K562 (cell line): ENCODE data around the gene RPAP2. TPM values are rescaled to one million over a fixed set of nuclear protein-coding genes. Genes with fewer than 3 reads are reported as not detected.

ENCODE experiments used
- CBFA2T2 ChIP-seq: fragments of 450-650 bp; conservative IDR thresholded peaks from 2 replicates; pipeline ENCODE4 v1.6.1; 2017; ENCODE audit warnings: mild to moderate bottlenecking
- CHCHD3 ChIP-seq: fragments of 250-450 bp; sonication (Bioruptor Pico); IDR thresholded peaks from 2 replicates; pipeline ENCODE4 v2.1.2; 2022; ENCODE audit warnings: mild to moderate bottlenecking
- RFX7 ChIP-seq: fragments of 250-450 bp; sonication (Bioruptor Pico); IDR thresholded peaks from 2 replicates; pipeline ENCODE4 v1.5.1; 2021; ENCODE audit warnings: mild to moderate bottlenecking
- polyA plus RNA-seq, 8 experiments: library from polyadenylated mRNA; depleted of rRNA in 4 of 8; stranded (reverse) in 5 of 8; unstranded in 3 of 8; fragments of >200 nt; fragmentation: Nextera tagmentation in 2 of 8; fragmentation: Illumina TruSeq in 1 of 8; extraction: Ambion mirVana in 2 of 8; extraction: Trizol in 1 of 8; gene quantifications; 2 replicates each; pipeline versions ENCODE4 v1.2.1 to v1.2.3, GENCODE V29; 2011 to 2014; ENCODE audit warnings: inconsistent platforms in 1 of 8, missing spikeins in 1 of 8
- small RNA-seq: library from RNA; depleted of rRNA; stranded (forward); fragments of <200 nt; gene quantifications from one replicate; pipeline ENCODE3, GENCODE V24; 2014
- total RNA-seq, 7 experiments: library from RNA; depleted of rRNA in 6 of 7; stranded (reverse); fragments of >200 nt in 6 of 7; fragmentation: Illumina TruSeq in 2 of 7; extraction: Trizol in 2 of 7; gene quantifications; 2 replicates each; pipeline versions ENCODE4 v1.2.1 to v1.2.3, GENCODE V29; 2011 to 2021; ENCODE audit warnings: low replicate concordance in 1 of 7
- TF ChIP-seq, protein P1 (sequence below): fragments of 250-450 bp; sonication (Bioruptor Pico); IDR thresholded peaks from 2 replicates; pipeline ENCODE4 v1.6.1; 2021; ENCODE audit warnings: mild to moderate bottlenecking

RPAP2 gene
- total and polyA plus RNA-seq, 9 of the 15 experiments (the other 6 are each of a cell fraction or from before 2014, with no cell fraction given) = 6.2 to 41.7 (median 28.7) TPM

DNA sequence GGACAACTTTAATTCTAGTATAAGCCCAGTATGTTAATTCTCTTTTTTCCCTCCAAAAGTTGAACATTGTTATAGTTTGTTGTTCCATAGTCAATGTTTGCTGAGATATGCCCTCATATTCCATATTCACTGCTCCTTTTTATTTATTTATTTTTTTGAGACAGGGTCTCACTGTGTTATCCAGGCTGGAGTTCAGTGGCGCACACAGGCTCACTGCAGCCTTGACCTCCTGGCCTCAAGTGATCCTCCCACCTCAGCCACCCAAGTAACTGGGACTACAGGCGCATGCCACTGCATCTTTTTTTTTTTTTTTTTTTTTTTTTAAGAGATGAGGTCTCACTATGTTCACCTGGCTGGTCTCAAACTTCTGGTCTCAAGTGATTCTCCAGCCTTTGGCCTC, 149.1 kb downstream of the RPAP2 start (continued):
- TF ChIP-seq, protein P1, sequence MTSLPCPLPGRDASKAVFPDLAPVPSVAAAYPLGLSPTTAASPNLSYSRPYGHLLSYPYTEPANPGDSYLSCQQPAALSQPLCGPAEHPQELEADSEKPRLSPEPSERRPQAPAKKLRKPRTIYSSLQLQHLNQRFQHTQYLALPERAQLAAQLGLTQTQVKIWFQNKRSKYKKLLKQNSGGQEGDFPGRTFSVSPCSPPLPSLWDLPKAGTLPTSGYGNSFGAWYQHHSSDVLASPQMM = no peak
- TF ChIP-seq RFX7 (CRISPR knock-in tag) (no peak), CBFA2T2 (no peak), CHCHD3 (no peak)

Small RNA genes lying within 50 kb of the gene (small RNA-seq; reads per million reads assigned to genes)
- not detected for gene RN7SL824P

Other genes with a start within 250 kb of the RPAP2 start
- not detected in 2 replicates for gene SETSIP, start 223.6 kb upstream of the RPAP2 start, total RNA-seq (2014; rRNA removed)
- 0.22 TPM in 1 of 2 replicates, not detected in the other for gene SETSIP, start 223.6 kb upstream of the RPAP2 start, total RNA-seq (2014; rRNA removed; fragmentation: Illumina TruSeq; extraction: Trizol)
- not detected in 2 replicates for gene SETSIP, start 223.6 kb upstream of the RPAP2 start, total RNA-seq (2015; rRNA removed; fragmentation: Illumina TruSeq; extraction: Trizol)
- not detected in 2 replicates for gene SETSIP, start 223.6 kb upstream of the RPAP2 start, total RNA-seq (2021)
- 0.14 and 0.43 TPM in 2 replicates for gene SETSIP, start 223.6 kb upstream of the RPAP2 start, polyA plus RNA-seq (2011; rRNA removed)
- not detected in 2 replicates for gene SETSIP, start 223.6 kb upstream of the RPAP2 start, polyA plus RNA-seq (2014; fragmentation: Illumina TruSeq; extraction: Trizol)
- gene SETSIP, start 223.6 kb upstream of the RPAP2 start, polyA plus RNA-seq (2014; fragmentation: Nextera tagmentation; extraction: Ambion mirVana) = not detected
- gene SETSIP, start 223.6 kb upstream of the RPAP2 start, polyA plus RNA-seq (2014; rRNA removed) = not detected in 2 replicates
- 1.0 and 1.5 TPM in 2 replicates for gene BTBD8, start 218.7 kb upstream of the RPAP2 start, total RNA-seq (2014; rRNA removed)
- 2.3 and 2.6 TPM in 2 replicates for gene BTBD8, start 218.7 kb upstream of the RPAP2 start, total RNA-seq (2014; rRNA removed; fragmentation: Illumina TruSeq; extraction: Trizol)
- 1.5 and 1.7 TPM in 2 replicates for gene BTBD8, start 218.7 kb upstream of the RPAP2 start, total RNA-seq (2015; rRNA removed; fragmentation: Illumina TruSeq; extraction: Trizol)
- gene BTBD8, start 218.7 kb upstream of the RPAP2 start, total RNA-seq (2021) = 1.2 and 1.5 TPM in 2 replicates
- 0.54 and 1.3 TPM in 2 replicates for gene BTBD8, start 218.7 kb upstream of the RPAP2 start, polyA plus RNA-seq (2011; rRNA removed)
- 1.0 and 1.1 TPM in 2 replicates for gene BTBD8, start 218.7 kb upstream of the RPAP2 start, polyA plus RNA-seq (2014; fragmentation: Illumina TruSeq; extraction: Trizol)
- under 1 TPM; 0.46 to 0.53 TPM for gene BTBD8, start 218.7 kb upstream of the RPAP2 start, polyA plus RNA-seq (2014; fragmentation: Nextera tagmentation; extraction: Ambion mirVana)
- gene BTBD8, start 218.7 kb upstream of the RPAP2 start, polyA plus RNA-seq (2014; rRNA removed) = 0.54 and 0.84 TPM in 2 replicates
- not detected in 2 replicates for gene C1orf146, start 81.1 kb upstream of the RPAP2 start, total RNA-seq (2014; rRNA removed)
- not detected in 2 replicates for gene C1orf146, start 81.1 kb upstream of the RPAP2 start, total RNA-seq (2014; rRNA removed; fragmentation: Illumina TruSeq; extraction: Trizol)
- gene C1orf146, start 81.1 kb upstream of the RPAP2 start, total RNA-seq (2015; rRNA removed; fragmentation: Illumina TruSeq; extraction: Trizol) = not detected in 2 replicates
- gene C1orf146, start 81.1 kb upstream of the RPAP2 start, total RNA-seq (2021) = not detected in 2 replicates
- gene C1orf146, start 81.1 kb upstream of the RPAP2 start, polyA plus RNA-seq (2011; rRNA removed) = not detected in 2 replicates
- gene C1orf146, start 81.1 kb upstream of the RPAP2 start, polyA plus RNA-seq (2014; fragmentation: Illumina TruSeq; extraction: Trizol) = not detected in 2 replicates
- gene C1orf146, start 81.1 kb upstream of the RPAP2 start, polyA plus RNA-seq (2014; fragmentation: Nextera tagmentation; extraction: Ambion mirVana) = under 1 TPM in 1 of 2 experiments, not detected in 1; 0.10 TPM
- gene C1orf146, start 81.1 kb upstream of the RPAP2 start, polyA plus RNA-seq (2014; rRNA removed) = not detected in 2 replicates
- gene GLMN, start 72 bp upstream of the RPAP2 start, total RNA-seq (2014; rRNA removed) = 13.0 and 13.4 TPM in 2 replicates
- 24.8 and 25.9 TPM in 2 replicates for gene GLMN, start 72 bp upstream of the RPAP2 start, total RNA-seq (2014; rRNA removed; fragmentation: Illumina TruSeq; extraction: Trizol)
- 21.2 and 22.8 TPM in 2 replicates for gene GLMN, start 72 bp upstream of the RPAP2 start, total RNA-seq (2015; rRNA removed; fragmentation: Illumina TruSeq; extraction: Trizol)
- 13.9 and 14.6 TPM in 2 replicates for gene GLMN, start 72 bp upstream of the RPAP2 start, total RNA-seq (2021)
- gene GLMN, start 72 bp upstream of the RPAP2 start, polyA plus RNA-seq (2011; rRNA removed) = 13.6 and 19.8 TPM in 2 replicates
- gene GLMN, start 72 bp upstream of the RPAP2 start, polyA plus RNA-seq (2014; fragmentation: Illumina TruSeq; extraction: Trizol) = 15.8 and 19.0 TPM in 2 replicates
- gene GLMN, start 72 bp upstream of the RPAP2 start, polyA plus RNA-seq (2014; fragmentation: Nextera tagmentation; extraction: Ambion mirVana) = 10 to 100 TPM; 18.9 to 22.6 TPM
- 16.3 and 18.9 TPM in 2 replicates for gene GLMN, start 72 bp upstream of the RPAP2 start, polyA plus RNA-seq (2014; rRNA removed)
- 0.36 and 0.53 TPM in 2 replicates for gene GFI1, start 187.9 kb downstream of the RPAP2 start, total RNA-seq (2014; rRNA removed)
- 0.29 and 0.36 TPM in 2 replicates for gene GFI1, start 187.9 kb downstream of the RPAP2 start, total RNA-seq (2014; rRNA removed; fragmentation: Illumina TruSeq; extraction: Trizol)
- 0.87 and 1.2 TPM in 2 replicates for gene GFI1, start 187.9 kb downstream of the RPAP2 start, total RNA-seq (2015; rRNA removed; fragmentation: Illumina TruSeq; extraction: Trizol)
- 0.66 and 0.85 TPM in 2 replicates for gene GFI1, start 187.9 kb downstream of the RPAP2 start, total RNA-seq (2021)
- 0.93 and 1.2 TPM in 2 replicates for gene GFI1, start 187.9 kb downstream of the RPAP2 start, polyA plus RNA-seq (2011; rRNA removed)
- gene GFI1, start 187.9 kb downstream of the RPAP2 start, polyA plus RNA-seq (2014; fragmentation: Illumina TruSeq; extraction: Trizol) = 0.40 and 0.46 TPM in 2 replicates
- gene GFI1, start 187.9 kb downstream of the RPAP2 start, polyA plus RNA-seq (2014; fragmentation: Nextera tagmentation; extraction: Ambion mirVana) = under 1 TPM; 0.07 to 0.13 TPM
- 0.45 and 0.68 TPM in 2 replicates for gene GFI1, start 187.9 kb downstream of the RPAP2 start, polyA plus RNA-seq (2014; rRNA removed)